RWPE1 (cell line): ENCODE data around the gene CMYA5.

Experiments
- CTCF ChIA-PET: fragments of 350-600 bp; sonication (Branson Sonifier 250); formaldehyde crosslinking; extraction: SDS; loops from one replicate; lab custom pipeline; 2021; lab: Yijun Ruan, JAX
- POLR2A ChIA-PET: fragments of 400-600 bp; formaldehyde crosslinking; extraction: SDS; loops from one replicate; lab custom pipeline; 2020; ENCODE audit warnings: antibody characterized with exemption; ENCODE audit not compliant: low non-redundant PET; lab: Yijun Ruan, JAX
- DNase-seq: peaks from one replicate; pipeline ENCODE4 v3.0.0; 2012; ENCODE audit warnings: low spot score
- H3K27ac ChIP-seq: fragments of 450-650 bp; 2 replicates; pipeline ENCODE4 v1.5.1; 2017
- TF ChIP-seq, protein P1 (sequence below): fragments of 450-650 bp; conservative IDR thresholded peaks from 2 replicates; pipeline ENCODE4 v1.5.1; 2017; ENCODE audit warnings: low read depth, mild to moderate bottlenecking

Gene CMYA5

DNA sequence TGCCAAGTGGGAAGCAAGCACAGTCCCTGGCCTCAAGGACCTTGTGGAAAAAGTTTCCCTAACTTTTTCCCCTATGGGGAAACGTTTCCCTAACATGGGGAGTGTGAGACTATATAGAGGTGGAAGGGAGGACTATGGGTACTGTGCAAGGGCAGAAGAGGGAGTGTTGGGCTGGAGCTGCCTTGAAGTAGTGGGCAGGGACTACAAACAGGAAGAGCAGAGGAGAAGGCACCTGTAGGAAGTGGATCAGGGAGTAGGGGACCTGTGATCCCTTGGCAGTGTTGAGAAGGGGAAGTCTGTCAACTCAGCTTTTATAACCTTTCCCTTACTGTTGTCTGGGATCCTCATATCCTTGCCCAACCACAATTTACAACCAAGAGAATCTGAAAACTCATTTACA, 1.4 kb downstream of the CMYA5 start:
- H3K27ac ChIP-seq: no peak overlapping the region
- TF ChIP-seq, protein P1, sequence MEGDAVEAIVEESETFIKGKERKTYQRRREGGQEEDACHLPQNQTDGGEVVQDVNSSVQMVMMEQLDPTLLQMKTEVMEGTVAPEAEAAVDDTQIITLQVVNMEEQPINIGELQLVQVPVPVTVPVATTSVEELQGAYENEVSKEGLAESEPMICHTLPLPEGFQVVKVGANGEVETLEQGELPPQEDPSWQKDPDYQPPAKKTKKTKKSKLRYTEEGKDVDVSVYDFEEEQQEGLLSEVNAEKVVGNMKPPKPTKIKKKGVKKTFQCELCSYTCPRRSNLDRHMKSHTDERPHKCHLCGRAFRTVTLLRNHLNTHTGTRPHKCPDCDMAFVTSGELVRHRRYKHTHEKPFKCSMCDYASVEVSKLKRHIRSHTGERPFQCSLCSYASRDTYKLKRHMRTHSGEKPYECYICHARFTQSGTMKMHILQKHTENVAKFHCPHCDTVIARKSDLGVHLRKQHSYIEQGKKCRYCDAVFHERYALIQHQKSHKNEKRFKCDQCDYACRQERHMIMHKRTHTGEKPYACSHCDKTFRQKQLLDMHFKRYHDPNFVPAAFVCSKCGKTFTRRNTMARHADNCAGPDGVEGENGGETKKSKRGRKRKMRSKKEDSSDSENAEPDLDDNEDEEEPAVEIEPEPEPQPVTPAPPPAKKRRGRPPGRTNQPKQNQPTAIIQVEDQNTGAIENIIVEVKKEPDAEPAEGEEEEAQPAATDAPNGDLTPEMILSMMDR: no peak
- CTCF ChIA-PET: interaction anchor here (0.6 to 2.5 kb wide), 2 partner anchors 12 to 327 kb away, joined by 3 to 10 read pairs; no protein-coding TSS in a partner anchor
- POLR2A ChIA-PET: no interaction called here
- DNase-seq: no peak

DNA sequence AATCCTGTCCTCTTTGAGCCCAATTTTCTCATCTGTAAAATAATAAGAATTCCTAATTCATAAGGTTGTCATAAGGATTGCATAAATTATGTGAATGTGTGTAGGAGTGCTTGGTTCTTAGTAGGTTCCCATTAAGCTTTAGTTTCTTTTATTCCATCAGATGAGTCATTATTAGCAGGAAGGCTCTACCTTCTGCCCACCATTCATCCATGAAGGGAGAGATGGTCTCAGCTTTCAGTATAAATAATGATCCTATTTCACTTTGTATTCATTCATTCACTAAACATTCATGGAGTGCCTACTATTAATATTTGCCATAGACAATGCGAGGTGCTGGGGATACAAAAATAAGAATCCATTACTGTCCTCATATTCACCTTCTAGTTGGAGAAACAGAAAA, 3.0 kb downstream of the CMYA5 start:
- POLR2A ChIA-PET: no interaction called here
- CTCF ChIA-PET: interaction anchor here (0.6 to 0.7 kb wide), 2 partner anchors 332 to 391 kb away, joined by 3 to 4 read pairs; no protein-coding TSS in a partner anchor
- TF ChIP-seq, protein P1: no peak
- no peak overlapping the region for H3K27ac ChIP-seq
- no peak for DNase-seq

DNA sequence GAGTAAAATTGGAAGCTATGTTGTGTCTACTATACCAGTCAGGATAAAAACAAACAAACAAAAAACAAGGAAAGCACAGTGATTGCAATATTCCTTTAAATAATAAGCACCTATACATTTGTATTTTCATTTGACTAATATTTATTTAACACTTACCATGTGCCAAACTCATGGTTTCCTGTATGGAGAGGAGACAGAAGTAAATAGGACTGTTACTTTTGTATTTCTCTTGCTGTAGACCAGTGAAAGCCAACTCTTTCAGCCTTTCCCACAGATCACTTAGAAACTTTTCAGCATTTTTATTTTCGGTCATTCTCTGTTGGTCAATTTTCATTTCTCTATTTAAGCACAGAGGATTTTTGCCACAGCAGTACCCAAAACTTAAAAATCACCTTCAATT, 4.5 kb downstream of the CMYA5 start:
- TF ChIP-seq, protein P1: no peak
- ChIA-PET CTCF (interaction anchor here (1.4 kb wide), 1 partner anchor 9 kb away, joined by 5 read pairs; no protein-coding TSS in a partner anchor), POLR2A (no interaction called here)
- no peak overlapping the region for H3K27ac ChIP-seq
- no peak for DNase-seq

DNA sequence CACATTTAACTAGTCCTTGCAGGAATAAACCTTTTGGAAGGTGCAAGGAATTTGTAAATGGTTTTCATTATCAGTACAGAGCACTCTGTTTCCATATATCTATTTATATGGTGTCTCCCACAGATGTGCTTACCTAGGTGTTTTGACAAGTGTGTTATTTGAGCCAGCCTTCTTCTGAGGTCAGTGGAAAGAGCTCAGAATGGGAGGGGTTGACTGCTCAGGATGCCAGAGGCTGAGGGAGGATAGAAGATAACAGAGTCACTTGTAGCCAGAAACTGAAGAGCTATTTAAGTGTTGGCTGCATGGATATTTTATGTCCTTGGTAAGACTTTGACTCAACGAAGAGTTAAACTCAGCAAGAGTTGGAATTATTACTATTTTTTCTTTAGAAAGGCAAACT, 5.0 kb downstream of the CMYA5 start:
- CTCF ChIA-PET: interaction anchor here (1.4 kb wide), 1 partner anchor 8 kb away, joined by 5 read pairs; no protein-coding TSS in a partner anchor
- POLR2A ChIA-PET: no interaction called here
- DNase-seq: no peak
- TF ChIP-seq, protein P1: no peak
- no peak overlapping the region for H3K27ac ChIP-seq

DNA sequence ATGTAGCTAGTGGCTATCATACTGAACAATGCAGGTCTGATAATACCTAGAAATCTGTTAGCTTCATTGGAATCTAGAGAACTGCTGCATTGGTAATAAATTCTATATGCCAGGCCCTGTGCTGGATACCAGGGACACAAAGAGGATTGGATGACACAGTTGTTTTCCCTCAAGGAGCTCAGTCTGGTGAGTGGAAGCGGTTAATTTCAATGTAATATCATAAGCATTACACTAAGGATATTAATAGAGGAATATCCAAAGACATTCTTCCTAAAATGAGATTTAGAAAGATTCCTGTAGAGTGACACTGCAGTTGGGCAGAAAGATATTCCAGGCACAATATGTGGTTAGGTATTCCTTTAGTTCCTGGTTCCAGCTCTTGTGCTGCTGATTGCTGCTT, 5.9 kb downstream of the CMYA5 start:
- H3K27ac ChIP-seq: no peak overlapping the region
- POLR2A ChIA-PET: no interaction called here
- no peak for DNase-seq
- TF ChIP-seq, protein P1: no peak
- CTCF ChIA-PET: no interaction called here

DNA sequence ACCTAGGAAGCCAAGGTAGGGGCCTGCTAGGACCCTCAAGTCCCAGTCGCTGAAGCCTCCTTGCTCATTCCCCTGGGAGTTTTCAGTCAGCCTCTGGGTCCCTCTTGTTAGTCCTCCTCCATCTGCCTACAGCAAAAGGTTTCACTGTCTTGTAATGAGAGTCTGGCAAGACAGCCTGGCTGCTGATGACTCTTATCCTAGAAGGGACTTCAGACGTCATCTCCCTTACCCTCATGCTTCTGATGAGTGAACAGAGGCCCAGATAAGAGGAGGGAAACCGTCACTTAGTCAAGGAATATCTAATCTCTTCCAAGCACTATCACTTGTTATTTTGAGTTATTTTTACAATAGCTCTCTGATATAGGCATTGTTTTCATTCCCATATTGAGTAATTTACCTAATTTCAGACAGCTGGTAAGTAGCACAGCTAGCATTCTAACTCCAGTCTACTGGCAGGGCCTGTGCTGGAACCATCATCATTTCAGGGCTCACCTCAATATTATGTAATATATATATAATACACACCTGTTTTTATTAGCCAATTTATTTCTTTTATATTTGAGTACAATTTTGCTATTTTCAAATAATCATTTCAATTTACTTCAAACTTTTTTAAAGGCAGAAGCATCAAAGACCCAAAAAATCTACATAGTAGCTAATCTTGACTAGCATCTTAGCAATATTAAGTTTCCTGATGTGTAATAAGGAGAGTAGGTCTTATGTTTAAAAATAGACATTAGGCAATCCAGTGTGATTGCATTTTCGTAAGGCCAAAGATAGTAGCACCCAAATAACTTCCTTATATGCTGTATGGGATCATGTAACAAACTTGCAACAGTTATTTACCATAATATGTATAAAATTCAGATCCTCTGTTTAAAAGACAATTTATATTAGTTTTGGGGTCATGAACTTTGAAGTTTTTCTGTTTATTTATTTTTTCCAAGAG, 7.9 kb downstream of the CMYA5 start:
- TF ChIP-seq, protein P1: no peak
- DNase-seq: no peak
- POLR2A ChIA-PET: no interaction called here
- CTCF ChIA-PET: interaction anchor here (0.6 kb wide), 1 partner anchor 48 kb away, joined by 3 read pairs; no protein-coding TSS in a partner anchor
- H3K27ac ChIP-seq: no peak overlapping the region
